ENCODE data around the gene KRTAP2-1. TPM values are rescaled to one million over a fixed set of nuclear protein-coding genes. Genes with fewer than 3 reads are reported as not detected.
"Not testable (repeated sequence)": the region's sequence is repeated elsewhere in the genome, so short reads cannot be mapped to it uniquely, and the experiment has no call there.

The KRTAP2-1 gene
- polyA plus RNA-seq, 3 donors = not detected

- not testable (repeated sequence) for DNase-seq (ENCODE audit: extremely low read depth in 1 of 11, low read depth in 9 of 11, low spot score in 4 of 11)
These were observed 12.3 kb upstream of the KRTAP2-1 start for GRCh38 chr17:41059276-41060051.

- DNase-seq (ENCODE audit: extremely low read depth in 1 of 11, low read depth in 9 of 11, low spot score in 4 of 11) = no peak
These were observed 11.6 kb upstream of the KRTAP2-1 start for GRCh38 chr17:41058741-41059140.

GRCh38 chr17:41057547-41057946 is 10.4 kb upstream of the KRTAP2-1 start:
- DNase-seq (ENCODE audit: extremely low read depth in 1 of 11, low read depth in 9 of 11, low spot score in 4 of 11) = no peak

GRCh38 chr17:41055130-41055529 is 8.0 kb upstream of the KRTAP2-1 start, which contains the start of gene KRTAP2-2:
KRTAP2-2 (minus strand) TSS chr17:41055230; CDS start chr17:41055211, 19 bp downstream.
- DNase-seq (ENCODE audit: extremely low read depth in 1 of 11, low read depth in 9 of 11, low spot score in 4 of 11) = not testable (repeated sequence)

GRCh38 chr17:41054556-41054955 is 7.4 kb upstream of the KRTAP2-1 start:
- not testable (repeated sequence) for DNase-seq (ENCODE audit: extremely low read depth in 1 of 11, low read depth in 9 of 11, low spot score in 4 of 11)

GRCh38 chr17:41054025-41054424 is 6.9 kb upstream of the KRTAP2-1 start:
- DNase-seq (ENCODE audit: extremely low read depth in 1 of 11, low read depth in 9 of 11, low spot score in 4 of 11) = peak in 6 of 11 donors; percentile 6 to 29 (median 21)

- DNase-seq (ENCODE audit: extremely low read depth in 1 of 11, low read depth in 9 of 11, low spot score in 4 of 11) = no peak
These were observed 5.5 kb upstream of the KRTAP2-1 start for GRCh38 chr17:41052566-41052965.

- DNase-seq (ENCODE audit: extremely low read depth in 1 of 11, low read depth in 9 of 11, low spot score in 4 of 11) = no peak
These were observed 2.0 kb upstream of the KRTAP2-1 start for GRCh38 chr17:41049110-41049509.

- DNase-seq (ENCODE audit: extremely low read depth in 1 of 11, low read depth in 9 of 11, low spot score in 4 of 11) = no peak
These were observed 1.3 kb upstream of the KRTAP2-1 start for GRCh38 chr17:41048441-41048840.

- no peak for DNase-seq (ENCODE audit: extremely low read depth in 1 of 11, low read depth in 9 of 11, low spot score in 4 of 11)
These were observed 4.2 kb downstream of the KRTAP2-1 start for GRCh38 chr17:41042953-41043352.

- not testable (repeated sequence) for DNase-seq (ENCODE audit: extremely low read depth in 1 of 11, low read depth in 9 of 11, low spot score in 4 of 11)
These were observed 6.1 kb downstream of the KRTAP2-1 start, which contains the start of gene KRTAP1-1 for GRCh38 chr17:41040783-41041571. KRTAP1-1 (minus strand) TSS chr17:41041450; CDS start chr17:41041397, 53 bp downstream.

GRCh38 chr17:41037853-41038350 is 9.2 kb downstream of the KRTAP2-1 start:
- no peak for DNase-seq (ENCODE audit: extremely low read depth in 1 of 11, low read depth in 9 of 11, low spot score in 4 of 11)

- DNase-seq (ENCODE audit: extremely low read depth in 1 of 11, low read depth in 9 of 11, low spot score in 4 of 11) = not testable (repeated sequence)
These were observed 12.7 kb downstream of the KRTAP2-1 start, which contains the start of gene KRTAP1-3 for GRCh38 chr17:41034346-41034935. KRTAP1-3 (minus strand) TSS chr17:41034874; CDS start chr17:41034821, 53 bp downstream.

GRCh38 chr17:41029633-41030245 is 17.4 kb downstream of the KRTAP2-1 start, which contains the start of gene KRTAP1-4:
KRTAP1-4 (minus strand) TSS chr17:41030195; CDS start chr17:41030078, 117 bp downstream.
- no peak for DNase-seq (ENCODE audit: extremely low read depth in 1 of 11, low read depth in 9 of 11, low spot score in 4 of 11)

GRCh38 chr17:41026715-41027471 is 20.2 kb downstream of the KRTAP2-1 start, which contains the start of gene KRTAP1-5:
KRTAP1-5 (minus strand) TSS chr17:41027208; CDS start chr17:41027155, 53 bp downstream.
- no peak for DNase-seq (ENCODE audit: extremely low read depth in 1 of 11, low read depth in 9 of 11, low spot score in 4 of 11)

GRCh38 chr17:41024697-41025096 is 22.4 kb downstream of the KRTAP2-1 start:
- DNase-seq (ENCODE audit: extremely low read depth in 1 of 11, low read depth in 9 of 11, low spot score in 4 of 11) = no peak

- no peak for DNase-seq (ENCODE audit: extremely low read depth in 1 of 11, low read depth in 9 of 11, low spot score in 4 of 11)
These were observed 26.8 kb downstream of the KRTAP2-1 start for GRCh38 chr17:41020336-41020735.

- DNase-seq (ENCODE audit: extremely low read depth in 1 of 11, low read depth in 9 of 11, low spot score in 4 of 11) = no peak
These were observed 27.7 kb downstream of the KRTAP2-1 start for GRCh38 chr17:41019415-41019814.

Data from renal cortex interstitium (tissue), 11 donors.